DMS153 (cell line): ENCODE data around the gene RHBG.

Experiments used
- DNase-seq: peaks from one replicate; lab custom pipeline; 2025; lab: John Stamatoyannopoulos, UW

The RHBG gene

DNA sequence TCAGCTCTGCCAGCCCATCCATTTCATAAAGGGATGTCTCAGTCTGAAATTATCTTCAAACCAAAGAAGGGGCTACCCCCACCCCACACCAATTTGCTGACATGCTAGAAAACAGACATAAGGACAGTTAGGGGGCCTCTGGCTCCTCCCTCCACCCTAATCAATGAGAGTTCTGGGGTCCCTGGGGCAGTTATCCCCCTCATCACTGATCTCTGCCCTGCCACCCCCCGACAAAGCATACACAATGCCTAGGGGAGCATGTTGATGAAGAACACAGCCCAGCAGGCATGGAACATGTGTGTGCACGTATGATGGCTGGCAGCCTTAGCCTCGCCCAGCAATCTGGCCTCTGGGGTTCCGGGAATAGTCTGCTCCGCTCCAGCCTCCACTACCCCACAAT is 58.9 kb downstream of the RHBG start:
- DNase-seq = no peak

DNA sequence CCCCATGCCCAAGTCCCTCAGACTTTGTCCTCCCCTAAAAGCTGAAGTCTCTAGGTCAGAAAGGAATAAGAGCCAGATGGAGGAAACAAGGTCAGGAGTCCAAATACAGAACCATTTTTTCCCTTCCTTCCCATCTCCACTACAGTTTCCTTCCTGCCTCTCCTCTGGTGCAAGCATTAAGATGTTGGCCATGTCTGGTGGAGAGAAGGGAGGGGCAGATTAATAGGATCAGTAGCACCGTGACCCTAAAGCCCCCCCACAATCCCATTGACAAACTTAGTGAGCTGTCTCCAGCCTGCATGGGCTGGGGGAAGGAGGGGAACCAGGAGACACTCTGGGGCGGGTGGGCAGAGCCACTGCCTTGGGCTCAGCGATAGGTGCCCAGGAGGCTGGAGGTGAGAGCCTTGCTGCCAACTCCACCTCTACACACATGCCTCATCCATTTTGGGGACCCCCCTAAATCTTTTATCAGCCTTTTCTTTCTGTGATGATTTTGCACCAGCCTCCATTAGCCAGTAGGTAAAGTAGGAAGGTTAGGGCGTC is 59.8 kb downstream of the RHBG start:
- DNase-seq = no peak

DNA sequence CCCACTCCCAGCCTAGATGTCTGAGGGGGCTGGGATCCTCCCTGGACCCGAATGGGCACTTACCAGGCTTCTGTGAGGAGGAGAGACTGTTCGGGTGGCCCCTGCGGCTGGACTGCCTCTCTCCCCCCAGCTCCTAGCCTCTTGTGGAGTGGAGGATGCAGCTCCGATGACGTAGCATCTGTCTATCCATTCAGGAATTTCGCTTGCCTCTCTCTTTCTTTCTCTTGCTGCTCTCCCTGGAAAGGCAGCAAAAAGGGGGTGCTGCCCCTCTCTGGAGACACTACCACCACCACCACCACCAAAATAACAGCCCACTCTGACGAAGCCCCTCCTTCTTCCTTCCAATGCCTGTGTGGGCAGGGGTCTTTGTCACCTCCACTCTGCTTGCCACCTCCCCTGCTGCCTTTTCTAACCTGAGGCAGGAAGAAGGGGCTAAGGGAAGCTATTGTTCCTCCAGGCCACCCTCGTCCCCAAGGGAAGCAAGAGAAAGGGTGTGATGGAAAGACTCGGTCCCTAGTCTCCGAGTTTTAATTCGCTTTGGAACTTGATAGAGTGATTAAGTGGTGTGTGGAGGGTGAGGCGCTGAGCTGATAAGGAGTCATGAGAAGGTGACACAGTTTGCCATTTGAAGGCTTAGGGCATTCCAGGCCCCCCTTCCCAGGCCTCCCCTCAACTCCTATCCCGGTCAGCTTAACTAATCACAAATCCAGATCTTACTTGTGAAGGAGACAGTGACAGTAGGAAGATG is 60.5 kb downstream of the RHBG start:
- no peak for DNase-seq

DNA sequence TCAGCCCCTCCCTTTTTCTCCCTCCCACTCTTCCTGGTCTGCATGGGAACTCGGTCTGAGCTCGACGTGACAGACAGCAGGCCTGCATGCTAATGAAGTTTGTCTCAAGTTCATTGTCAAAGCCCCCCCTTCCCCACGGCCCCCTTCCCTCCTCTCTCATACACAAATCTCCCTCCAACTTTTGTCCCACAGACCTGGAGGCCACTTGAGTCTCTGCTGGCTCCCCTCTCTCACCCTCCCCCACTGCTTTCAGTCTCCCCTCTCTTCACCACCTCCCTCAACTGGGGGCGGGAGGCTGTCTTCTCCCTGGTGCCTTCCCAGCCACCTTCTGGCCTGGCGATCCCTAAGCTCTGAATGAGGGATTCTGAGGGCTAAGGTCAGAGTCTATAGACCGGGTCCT is 61.3 kb downstream of the RHBG start:
- DNase-seq = no peak

DNA sequence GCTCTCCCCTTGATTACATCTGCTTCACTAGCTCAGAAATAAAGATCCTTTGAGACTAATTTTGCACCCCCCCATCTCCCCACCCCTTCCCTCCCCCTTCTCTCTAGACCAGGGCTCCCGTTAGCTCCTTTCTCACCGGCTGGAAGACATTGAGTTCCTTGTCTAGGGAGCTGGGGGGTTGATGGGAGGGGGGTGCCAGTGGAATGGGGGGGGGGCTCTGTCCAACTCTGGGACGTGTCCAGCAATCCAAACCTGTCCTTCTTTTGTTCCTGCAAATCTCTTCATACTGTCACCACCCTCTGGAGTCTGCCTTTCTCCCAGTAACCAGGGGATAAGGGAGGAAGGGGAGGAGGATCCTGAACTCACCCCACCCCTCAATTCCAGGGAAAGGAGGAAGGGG is 61.9 kb downstream of the RHBG start:
- DNase-seq = no peak

DNA sequence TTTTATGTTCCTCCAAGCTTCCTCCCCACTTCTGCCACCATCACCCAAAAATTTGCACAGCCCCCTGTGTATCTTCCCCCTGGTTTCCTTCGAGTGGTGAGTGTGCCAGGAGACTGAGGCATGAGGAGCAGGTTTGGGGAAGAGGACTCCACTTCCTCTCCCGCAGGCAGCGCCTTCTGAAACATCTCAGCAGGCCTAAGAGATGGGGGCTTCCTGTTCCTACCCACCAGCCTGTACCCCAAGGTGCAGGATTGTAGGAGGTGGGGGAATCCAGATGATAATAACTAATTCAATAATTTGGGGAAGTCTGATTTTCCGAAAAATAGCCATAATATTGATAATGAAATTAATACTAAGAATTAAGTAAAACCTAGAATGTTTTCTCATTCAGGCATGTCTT is 62.4 kb downstream of the RHBG start:
- no peak for DNase-seq

DNA sequence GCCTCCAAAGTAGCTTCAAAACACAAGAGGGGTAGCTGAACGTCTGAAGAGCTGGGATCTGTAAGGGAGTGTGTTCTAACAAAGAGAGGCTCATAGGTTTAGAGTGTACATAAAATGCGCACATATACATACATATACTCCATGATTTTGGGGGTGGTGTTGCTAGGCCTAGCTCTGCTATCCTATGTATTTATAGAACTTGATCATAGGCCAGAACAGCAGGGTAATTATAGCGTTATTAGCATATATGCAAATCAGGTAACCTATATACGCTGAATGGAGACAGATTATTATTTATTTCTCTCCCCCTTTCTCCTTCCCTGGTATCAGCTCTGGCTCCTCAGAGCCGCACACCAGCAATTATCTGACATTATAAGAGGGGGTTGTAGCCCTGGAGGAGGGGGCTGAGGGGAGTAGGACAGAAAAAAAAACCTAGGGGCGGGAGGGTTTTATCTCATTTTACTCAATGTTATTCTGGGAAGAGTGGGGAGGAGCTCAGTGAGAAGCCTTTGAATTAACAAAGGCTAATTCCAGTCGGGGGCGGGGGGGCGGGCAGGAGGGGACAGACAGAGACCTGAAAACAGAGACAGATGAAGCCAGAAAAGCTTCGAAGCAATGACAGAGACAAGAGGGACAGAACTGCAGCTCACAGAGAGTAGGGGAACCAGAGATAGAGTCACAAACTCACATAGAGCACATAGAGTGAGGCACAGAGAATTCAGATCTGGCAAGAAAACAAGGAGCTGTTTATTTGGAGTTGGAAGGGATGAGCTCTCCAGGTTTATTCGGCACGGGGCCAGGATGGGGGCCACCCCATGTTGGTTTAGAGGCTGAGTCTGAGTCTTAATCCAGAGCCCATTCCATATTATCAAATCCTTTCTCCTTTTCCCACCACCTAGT is 63.0 kb downstream of the RHBG start:
- DNase-seq = no peak

DNA sequence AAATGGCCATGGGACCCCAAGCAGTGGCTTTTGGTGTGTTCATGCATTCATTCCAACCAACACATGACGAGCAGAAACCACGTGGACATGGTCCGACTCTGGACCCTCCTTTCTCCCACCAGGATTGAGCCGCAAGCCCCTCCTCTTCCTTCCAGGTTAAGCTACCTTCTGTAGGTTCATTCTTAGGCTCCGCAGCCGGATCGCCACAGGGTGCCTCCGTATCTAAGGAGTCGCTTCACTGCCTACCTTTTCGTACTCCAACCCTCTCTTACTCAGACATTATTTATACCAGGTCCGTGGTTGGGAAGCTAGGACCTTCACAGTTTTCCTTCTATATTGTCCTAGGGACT is 63.6 kb downstream of the RHBG start:
- no peak for DNase-seq

DNA sequence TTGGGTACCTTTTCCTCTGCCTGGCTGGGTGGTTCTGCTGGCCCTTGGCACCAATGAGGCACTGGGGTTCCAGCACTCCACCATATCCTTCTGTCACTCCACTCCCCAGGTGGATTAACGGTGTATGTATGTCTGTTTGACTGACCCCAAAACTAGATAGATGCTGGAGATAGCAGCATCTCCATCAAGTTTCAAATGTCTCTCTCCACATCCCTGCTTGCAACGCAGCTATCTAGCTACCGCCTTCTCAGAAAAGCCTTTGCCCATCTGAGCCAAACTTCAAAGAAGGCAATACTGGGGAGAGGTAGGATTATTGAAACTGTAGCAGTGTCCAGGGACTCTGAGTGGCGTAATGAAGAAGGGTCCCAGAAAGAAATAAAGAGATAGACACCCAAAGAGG is 64.0 kb downstream of the RHBG start:
- DNase-seq = no peak

DNA sequence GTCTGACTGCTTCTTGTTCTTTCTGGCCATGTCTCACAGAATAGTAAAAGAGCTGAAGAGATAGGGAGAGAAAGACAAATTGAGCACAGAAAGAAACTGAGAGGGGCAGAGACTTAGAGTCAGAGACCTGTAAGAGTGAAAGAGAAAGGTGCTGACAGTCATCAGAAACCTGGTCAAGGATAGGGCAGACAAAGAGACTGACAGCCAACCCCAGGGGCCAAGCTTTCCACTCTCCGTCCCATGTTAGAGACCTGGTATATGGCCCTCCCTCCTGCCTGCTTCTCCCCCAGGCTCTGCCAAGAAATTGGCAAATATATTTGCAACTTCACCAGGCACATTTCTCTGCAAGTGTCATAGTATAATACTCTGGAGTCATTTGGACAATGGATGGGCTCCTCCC is 64.6 kb downstream of the RHBG start:
- DNase-seq = no peak
